Thyroid gland (tissue), 4 donors: ENCODE measurements around the gene HIRIP3. TPM values are rescaled to one million over a fixed set of nuclear protein-coding genes. Genes with fewer than 3 reads are reported as not detected.
A peak's percentile ranks its signal among the peaks of the same experiment; 100 is the strongest.

Experiments used
- DNase-seq, 2 donors: peaks; one replicate each; pipeline ENCODE4 v3.0.0-alpha.2; 2019
- H3K27ac ChIP-seq, 3 donors: fragments of 200-600 bp; sonication (generic); 1 replicate in 2 of 3; 2 replicates in 1 of 3; pipeline ENCODE4 v1.5.1; 2016 to 2019; ENCODE audit warnings: mild to moderate bottlenecking in 1 of 3, moderate library complexity in 1 of 3
- H3K27me3 ChIP-seq: fragments of 200-600 bp; sonication (generic); one replicate; pipeline ENCODE4 v1.5.1; 2019
- H3K36me3 ChIP-seq, 2 donors: fragments of 200-600 bp; sonication (generic); one replicate each; pipeline ENCODE4 v1.5.1; 2016 to 2019
- H3K4me1 ChIP-seq, 2 donors: fragments of 200-600 bp; sonication (generic); one replicate each; pipeline ENCODE4 v1.5.1; 2017 to 2019
- H3K4me3 ChIP-seq, 3 donors: fragments of 200-600 bp; sonication (generic); replicated peaks in 1 of 3; 1 replicate in 2 of 3; 2 replicates in 1 of 3; pipeline ENCODE4 v1.5.1; 2016; ENCODE audit warnings: mild to moderate bottlenecking in 1 of 3
- H3K9me3 ChIP-seq: fragments of 200-600 bp; sonication (generic); one replicate; pipeline ENCODE4 v1.5.1; 2017
- CTCF ChIP-seq, 6 experiments: fragments of 200-600 bp in 3 of 6; fragments of 450-650 bp in 3 of 6; sonication (generic) in 3 of 6; IDR thresholded peaks; one replicate each; pipeline ENCODE4 v1.5.1; 2016 to 2019; ENCODE audit warnings: antibody characterized with exemption in 6 of 6, mild to moderate bottlenecking in 2 of 6, inconsistent platforms in 1 of 6, moderate library complexity in 1 of 6
- POLR2A ChIP-seq, 2 donors: fragments of 450-650 bp; IDR thresholded peaks; one replicate each; pipeline ENCODE4 v1.6.1; 2017; ENCODE audit warnings: antibody characterized with exemption in 2 of 2, mild to moderate bottlenecking in 2 of 2, moderate library complexity in 1 of 2
- WGBS, 2 donors: methylation state at CpG; one replicate each; pipeline ENCODE4 v1.1.5; 2017; 5-methylcytosine and 5-hydroxymethylcytosine counted together
- intact Hi-C: fragments of 100-400 bp; cut with DNase I; formaldehyde crosslinking; loops from one replicate; pipeline ENCODE4 v1.15.1; 2023
- total RNA-seq, 4 donors: library from RNA; depleted of rRNA; stranded (reverse); fragments of >200 nt; gene quantifications; one replicate each; pipeline ENCODE4 v1.2.3, GENCODE V29; 2016

The HIRIP3 gene
- total RNA-seq, 4 donors from 2014 or later = 10.7 to 23.1 (median 18.4) TPM

DNA sequence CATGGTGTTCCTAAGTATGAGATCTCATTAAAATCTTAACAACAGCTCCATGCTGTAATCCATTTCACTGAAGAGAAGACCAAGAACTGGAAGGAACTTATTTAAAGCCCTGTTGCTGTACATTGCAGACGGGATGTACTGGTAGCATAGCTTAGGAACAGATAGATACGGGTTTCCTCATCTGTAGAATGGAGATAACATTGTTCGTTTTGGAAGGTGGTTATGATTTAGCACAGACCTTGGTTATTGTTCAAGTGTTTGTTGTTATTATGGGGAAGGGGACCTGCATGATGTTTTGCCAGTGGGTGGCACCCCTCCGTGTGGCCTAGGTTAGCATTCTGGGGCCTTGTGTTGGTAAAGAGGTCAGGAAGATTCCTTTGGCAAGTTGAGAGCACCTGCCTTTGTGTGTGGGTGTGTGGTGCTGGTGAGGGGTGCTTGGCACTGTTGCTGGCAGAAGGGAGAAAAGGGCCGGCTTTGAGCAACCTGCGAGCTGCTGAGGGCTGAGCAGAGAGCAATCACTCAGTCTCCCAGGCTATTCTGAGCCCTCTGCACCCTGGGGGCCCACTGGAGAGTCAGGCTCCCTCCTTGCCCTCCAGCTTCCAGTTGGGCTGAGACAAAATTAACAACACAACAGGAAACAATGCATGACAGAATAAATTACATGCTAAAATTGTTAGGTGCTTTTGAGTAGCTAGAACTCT, 19.5 kb downstream of the HIRIP3 start:
- TF ChIP-seq POLR2A (IDR thresholded peaks at IDR 0.05) = no peak
- TF ChIP-seq CTCF (IDR thresholded peaks at IDR 0.05) = no peak
- H3K9me3 ChIP-seq = no peaks in the 10 kb centered on the region
- DNase-seq = peak; percentile 10 to 34
- peak overlapping the region in 1 of 3 donors; percentile 6 for H3K4me3 ChIP-seq
- H3K4me1 ChIP-seq = peaks cover 15 to 33% of the 10 kb centered on the region in 2 donors
- 21 to 26% methylated on average over 6 of the region's 6 CpGs for WGBS, 2 donors
- H3K36me3 ChIP-seq = peaks cover 32 to 39% of the 10 kb centered on the region in 2 donors
- peak overlapping the region in 1 of 3 donors; percentile 14 for H3K27ac ChIP-seq
- no peaks in the 10 kb centered on the region for H3K27me3 ChIP-seq
- intact Hi-C loops = loop anchor here (2.0 kb wide), 1 partner anchor 19 kb away; the partner anchor contains the start of gene HIRIP3

- Histone ChIP-seq H3K27me3 (no peaks in the 10 kb centered on the region), H3K27ac (peak overlapping the region in 2 of 3 donors; percentile 8 to 75), H3K9me3 (no peaks in the 10 kb centered on the region), H3K4me3 (peak overlapping the region; percentile 24 to 94 (median 66)), H3K36me3 (peaks cover 24 to 31% of the 10 kb centered on the region in 2 donors), H3K4me1 (peaks cover 15 to 33% of the 10 kb centered on the region in 2 donors)
- no peak for TF ChIP-seq CTCF (IDR thresholded peaks at IDR 0.05)
- TF ChIP-seq POLR2A (IDR thresholded peaks at IDR 0.05) = no peak
- intact Hi-C loops = no loop called here
- WGBS, 2 donors = 63 to 73% methylated on average over 5 of the region's 5 CpGs
- no peak for DNase-seq
Measured at GRCh38 chr16:29975134-29975538, 20.3 kb downstream of the HIRIP3 start.

DNA sequence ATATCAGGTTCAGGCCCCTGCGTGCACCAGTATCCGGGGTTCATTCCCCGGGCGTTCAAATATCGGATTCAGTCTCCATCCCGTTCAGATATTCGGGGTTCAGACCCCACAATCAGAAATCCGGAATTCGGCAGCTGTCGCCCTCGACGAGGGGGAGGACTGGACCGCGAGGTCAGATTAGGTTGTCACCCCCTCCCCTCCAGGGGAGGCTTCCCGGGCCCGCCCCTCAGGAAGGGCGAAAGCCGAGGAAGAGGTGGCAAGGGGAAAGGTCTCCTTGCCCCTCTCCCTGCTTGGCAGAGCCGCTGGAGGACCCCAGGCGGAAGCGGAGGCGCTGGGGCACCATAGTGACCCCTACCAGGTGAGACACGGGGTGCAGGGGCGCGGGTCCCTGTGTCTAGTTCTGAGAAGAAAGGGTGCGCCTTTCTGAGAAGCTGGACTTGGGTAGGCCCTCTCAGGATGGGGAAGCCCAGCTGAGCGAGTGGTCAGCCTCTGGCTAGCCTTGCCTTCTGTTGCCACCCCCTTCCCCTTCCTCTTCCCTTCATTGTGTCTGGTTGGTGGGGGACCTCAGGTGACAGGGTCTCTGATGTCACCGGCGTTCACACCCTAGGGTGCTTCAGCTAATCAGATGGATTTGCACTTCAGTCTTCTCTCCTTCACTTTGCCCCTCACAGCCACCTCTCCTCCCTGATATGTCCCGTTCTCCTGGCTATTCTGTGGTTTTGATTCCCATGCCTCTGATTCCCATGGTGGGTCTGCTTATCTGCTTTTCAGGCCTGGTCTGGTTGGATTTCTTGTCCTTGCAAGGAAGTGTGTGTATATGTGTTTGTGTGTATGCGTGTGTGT, 20.9 kb downstream of the HIRIP3 start:
- H3K4me3 ChIP-seq = peak overlapping the region; percentile 24 to 94 (median 66)
- 2 to 3% methylated on average over 21 to 23 of the region's 31 CpGs for WGBS, 2 donors
- H3K27ac ChIP-seq = peak overlapping the region; percentile 58 to 85 (median 75)
- no peaks in the 10 kb centered on the region for H3K9me3 ChIP-seq
- no peak for TF ChIP-seq CTCF (IDR thresholded peaks at IDR 0.05)
- TF ChIP-seq POLR2A (IDR thresholded peaks at IDR 0.05) = no peak
- peaks cover 15 to 33% of the 10 kb centered on the region in 2 donors for H3K4me1 ChIP-seq
- intact Hi-C loops = no loop called here
- no peaks in the 10 kb centered on the region for H3K27me3 ChIP-seq
- H3K36me3 ChIP-seq = peaks cover 19 to 26% of the 10 kb centered on the region in 2 donors
- peak; percentile 8 to 22 for DNase-seq

DNA sequence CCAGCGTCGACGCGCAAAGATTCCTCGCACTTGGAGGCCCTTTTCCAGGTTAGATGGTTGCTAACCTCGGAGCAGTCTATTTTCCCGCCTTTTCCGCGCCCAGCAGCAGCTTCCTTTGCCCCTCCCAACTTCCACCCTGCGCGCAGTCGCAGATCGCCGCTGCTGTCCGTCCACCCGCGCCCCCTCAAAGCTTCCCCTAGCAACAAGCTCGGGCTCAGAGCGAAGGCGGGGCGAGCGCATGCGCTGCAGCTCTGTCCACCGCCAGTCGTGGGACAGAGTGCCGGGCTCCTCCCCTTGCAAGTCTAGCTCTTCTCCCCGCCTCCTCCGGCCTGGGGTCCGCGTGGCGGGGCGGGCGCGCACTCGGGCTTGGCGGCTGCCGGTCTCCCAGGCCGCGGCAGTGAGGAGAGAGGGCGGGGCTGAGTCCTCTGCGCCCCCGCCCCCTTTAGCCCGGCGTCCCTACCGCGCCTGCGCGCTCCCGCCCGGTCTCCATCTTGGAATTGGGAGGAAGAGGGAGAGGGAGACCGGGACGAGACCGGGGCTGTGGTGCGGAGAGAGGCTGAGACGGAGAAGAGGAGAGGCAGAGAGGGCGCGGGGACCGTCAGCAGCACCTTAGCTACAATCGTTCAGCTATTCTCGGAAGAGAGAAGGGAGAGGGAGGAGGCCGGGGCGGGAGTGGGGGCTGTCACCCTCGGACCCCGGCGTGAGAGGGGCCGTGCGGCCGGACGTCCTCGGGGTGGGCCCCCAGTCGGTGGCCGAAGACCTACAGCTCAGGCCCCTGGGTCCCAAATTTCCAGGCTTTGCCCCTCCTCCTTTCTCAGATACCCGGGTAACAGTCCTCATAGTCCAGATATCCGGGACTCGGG, 21.8 kb downstream of the HIRIP3 start, which contains the start of gene TAOK2:
TSS of gene TAOK2 (plus strand) at position 485 of the 863 bp plus-strand sequence. CDS start 3,905 bp downstream, outside the sequence.
- TF ChIP-seq CTCF (IDR thresholded peaks at IDR 0.05) = no peak
- TF ChIP-seq POLR2A (IDR thresholded peaks at IDR 0.05) = peak in 1 of 2 donors; percentile 87
- H3K27me3 ChIP-seq = no peaks in the 10 kb centered on the region
- H3K4me1 ChIP-seq = peaks cover 15 to 33% of the 10 kb centered on the region in 2 donors
- H3K27ac ChIP-seq = peak within 1 kb of the TSS; percentile 58 to 85 (median 75)
- DNase-seq = peak; percentile 99
- peaks cover 10 to 24% of the 10 kb centered on the region in 2 donors for H3K36me3 ChIP-seq
- intact Hi-C loops = no loop called here
- H3K4me3 ChIP-seq = peak within 1 kb of the TSS; percentile 24 to 94 (median 66)
- H3K9me3 ChIP-seq = no peaks in the 10 kb centered on the region
- 2 to 5% methylated on average over 37 to 60 of the region's 75 CpGs for WGBS, 2 donors
